Osteoblast (primary cell): Measurements from ENCODE around the gene IL17RC. TPM values are rescaled to one million over a fixed set of nuclear protein-coding genes. Genes with fewer than 3 reads are reported as not detected.

Experiments used
- DNase-seq: peaks from one replicate; pipeline ENCODE4 v3.0.0; 2011; ENCODE audit warnings: low spot score, mixed read lengths; ENCODE audit not compliant: insufficient read length; ENCODE audit errors: missing footprints
- H2AFZ ChIP-seq: 2 replicates; pipeline ENCODE4 v1.6.0; 2011; ENCODE audit warnings: mild to moderate bottlenecking, low read length
- H3K27ac ChIP-seq: 2 replicates; pipeline ENCODE4 v1.5.1; 2011; ENCODE audit warnings: mild to moderate bottlenecking, low read depth, low read length, moderate library complexity
- H3K27me3 ChIP-seq: 2 replicates; pipeline ENCODE4 v1.6.0; 2012; ENCODE audit warnings: mild to moderate bottlenecking, control low read depth, inconsistent platforms, low read length, moderate library complexity; ENCODE audit not compliant: insufficient read depth
- H3K36me3 ChIP-seq: 2 replicates; pipeline ENCODE4 v1.5.1; 2011; ENCODE audit warnings: mild to moderate bottlenecking, low read length, control low read depth, moderate library complexity; ENCODE audit not compliant: insufficient read depth
- H3K4me1 ChIP-seq: 2 replicates; pipeline ENCODE4 v1.5.1; 2011; ENCODE audit warnings: mild to moderate bottlenecking, low read length, control low read depth, moderate library complexity; ENCODE audit not compliant: insufficient read depth
- H3K4me2 ChIP-seq: 2 replicates; pipeline ENCODE4 v1.6.0; 2011; ENCODE audit warnings: mild to moderate bottlenecking, low read length; ENCODE audit not compliant: insufficient read depth
- H3K4me3 ChIP-seq: fragments of 200-600 bp; sonication (generic); 3 replicates; pipeline ENCODE4 v1.5.1; 2012; ENCODE audit warnings: mild to moderate bottlenecking, low read length, inconsistent platforms; ENCODE audit not compliant: insufficient read depth
- H3K79me2 ChIP-seq: 2 replicates; pipeline ENCODE4 v1.6.0; 2012; ENCODE audit warnings: mild to moderate bottlenecking, low read length, control low read depth, inconsistent platforms; ENCODE audit not compliant: insufficient read depth
- H3K9me3 ChIP-seq: 2 replicates; pipeline ENCODE4 v1.5.1; 2011; ENCODE audit warnings: low read depth, low read length, control low read depth
- H4K20me1 ChIP-seq: 2 replicates; pipeline ENCODE4 v1.6.0; 2012; ENCODE audit warnings: mild to moderate bottlenecking, low read length, control low read depth; ENCODE audit not compliant: insufficient read depth
- total RNA-seq: library from RNA; depleted of rRNA; stranded (reverse); fragments of >200 nt; gene quantifications from 2 replicates; pipeline ENCODE4 v1.2.3, GENCODE V29; 2012
- TF ChIP-seq, protein P1 (sequence below): IDR thresholded peaks from 2 replicates; pipeline ENCODE4 v1.5.1; 2011; ENCODE audit warnings: mild to moderate bottlenecking, low read depth, low read length, moderate library complexity; ENCODE audit errors: extremely low read depth

The IL17RC gene
- total RNA-seq, 1 donor: 47.0 TPM

DNA sequence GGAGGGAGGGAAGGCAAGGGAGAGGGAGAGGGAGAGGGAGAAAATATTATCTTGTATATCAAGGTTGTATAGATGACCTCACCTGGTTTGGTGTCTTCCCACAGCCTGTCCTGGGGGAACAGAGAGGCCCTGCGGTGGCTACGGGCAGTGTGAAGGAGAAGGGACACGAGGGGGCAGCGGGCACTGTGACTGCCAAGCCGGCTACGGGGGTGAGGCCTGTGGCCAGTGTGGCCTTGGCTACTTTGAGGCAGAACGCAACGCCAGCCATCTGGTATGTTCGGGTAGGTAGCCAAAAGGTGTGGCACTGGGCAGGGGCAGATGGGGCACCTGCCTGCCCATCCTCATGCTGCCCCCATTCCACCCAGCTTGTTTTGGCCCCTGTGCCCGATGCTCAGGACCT, 23.8 kb downstream of the IL17RC start:
- DNase-seq: no peak
- TF ChIP-seq, protein P1, sequence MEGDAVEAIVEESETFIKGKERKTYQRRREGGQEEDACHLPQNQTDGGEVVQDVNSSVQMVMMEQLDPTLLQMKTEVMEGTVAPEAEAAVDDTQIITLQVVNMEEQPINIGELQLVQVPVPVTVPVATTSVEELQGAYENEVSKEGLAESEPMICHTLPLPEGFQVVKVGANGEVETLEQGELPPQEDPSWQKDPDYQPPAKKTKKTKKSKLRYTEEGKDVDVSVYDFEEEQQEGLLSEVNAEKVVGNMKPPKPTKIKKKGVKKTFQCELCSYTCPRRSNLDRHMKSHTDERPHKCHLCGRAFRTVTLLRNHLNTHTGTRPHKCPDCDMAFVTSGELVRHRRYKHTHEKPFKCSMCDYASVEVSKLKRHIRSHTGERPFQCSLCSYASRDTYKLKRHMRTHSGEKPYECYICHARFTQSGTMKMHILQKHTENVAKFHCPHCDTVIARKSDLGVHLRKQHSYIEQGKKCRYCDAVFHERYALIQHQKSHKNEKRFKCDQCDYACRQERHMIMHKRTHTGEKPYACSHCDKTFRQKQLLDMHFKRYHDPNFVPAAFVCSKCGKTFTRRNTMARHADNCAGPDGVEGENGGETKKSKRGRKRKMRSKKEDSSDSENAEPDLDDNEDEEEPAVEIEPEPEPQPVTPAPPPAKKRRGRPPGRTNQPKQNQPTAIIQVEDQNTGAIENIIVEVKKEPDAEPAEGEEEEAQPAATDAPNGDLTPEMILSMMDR: no peak
- no peaks in the 10 kb centered on the region for H3K9me3 ChIP-seq
- no peak overlapping the region for H3K4me3 ChIP-seq
- peaks cover 13% of the 10 kb centered on the region for H3K36me3 ChIP-seq
- H2AFZ ChIP-seq: no peak overlapping the region
- no peak overlapping the region for H3K27ac ChIP-seq
- no peak overlapping the region for H3K4me2 ChIP-seq
- no peaks in the 10 kb centered on the region for H3K79me2 ChIP-seq
- no peaks in the 10 kb centered on the region for H3K4me1 ChIP-seq
- no peaks in the 10 kb centered on the region for H3K27me3 ChIP-seq
- H4K20me1 ChIP-seq: no peaks in the 10 kb centered on the region

DNA sequence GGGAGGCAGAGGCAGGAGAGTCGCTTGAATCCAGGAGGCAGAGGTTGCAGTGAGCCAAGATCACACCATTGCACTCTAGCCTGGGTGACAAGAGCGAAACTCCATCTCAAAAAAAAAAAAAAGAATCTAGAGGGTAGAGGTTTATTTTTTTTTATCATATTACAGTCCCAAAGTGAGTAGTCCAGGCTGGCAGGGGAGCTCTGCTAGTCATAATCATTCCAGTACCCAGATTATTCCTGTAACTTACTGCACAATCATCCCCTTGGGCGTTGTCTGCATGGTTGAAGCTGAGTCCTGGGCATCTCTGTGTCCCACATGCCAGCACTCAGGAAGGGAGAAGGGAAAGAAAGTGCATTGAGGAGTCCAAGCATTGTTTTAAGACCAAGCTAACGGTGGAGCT, 25.3 kb downstream of the IL17RC start:
- Histone ChIP-seq H3K4me1 (peaks cover 7% of the 10 kb centered on the region), H3K9me3 (no peaks in the 10 kb centered on the region), H3K4me3 (no peak overlapping the region), H3K27ac (no peak overlapping the region), H3K36me3 (peaks cover 11% of the 10 kb centered on the region), H3K79me2 (no peaks in the 10 kb centered on the region), H3K27me3 (no peaks in the 10 kb centered on the region), H2AFZ (no peak overlapping the region), H4K20me1 (no peaks in the 10 kb centered on the region), H3K4me2 (no peak overlapping the region)
- TF ChIP-seq, protein P1: no peak
- no peak for DNase-seq

DNA sequence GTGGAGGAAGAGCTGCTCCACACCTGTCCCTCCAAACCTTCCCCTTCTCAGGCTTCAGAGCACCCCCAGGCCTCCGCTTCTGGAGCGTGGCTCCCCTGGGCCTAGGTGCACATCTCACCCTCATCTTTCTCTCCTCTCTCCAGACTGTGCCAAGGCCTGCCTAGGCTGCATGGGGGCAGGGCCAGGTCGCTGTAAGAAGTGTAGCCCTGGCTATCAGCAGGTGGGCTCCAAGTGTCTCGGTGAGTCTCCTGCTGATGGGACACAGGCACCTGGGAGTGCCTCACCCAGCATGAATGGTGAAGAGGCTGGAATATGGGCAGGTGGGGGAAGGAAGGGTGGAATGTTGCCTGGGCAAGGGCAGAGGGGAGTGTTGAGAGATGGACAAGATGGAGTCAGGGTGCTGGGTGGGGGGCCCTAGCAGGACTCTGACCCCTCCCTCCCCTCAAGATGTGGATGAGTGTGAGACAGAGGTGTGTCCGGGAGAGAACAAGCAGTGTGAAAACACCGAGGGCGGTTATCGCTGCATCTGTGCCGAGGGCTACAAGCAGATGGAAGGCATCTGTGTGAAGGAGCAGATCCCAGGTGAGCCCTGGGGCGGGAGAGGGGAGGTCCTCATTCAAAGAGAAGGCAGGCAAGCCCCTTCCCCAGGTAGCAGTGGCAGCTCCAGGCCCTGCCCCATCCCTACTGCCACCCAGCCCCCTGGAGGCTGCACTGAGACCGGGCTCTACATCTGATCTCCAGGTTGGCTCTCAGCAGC, 26.2 kb downstream of the IL17RC start:
- Histone ChIP-seq H3K27me3 (no peaks in the 10 kb centered on the region), H4K20me1 (no peaks in the 10 kb centered on the region), H3K9me3 (no peaks in the 10 kb centered on the region), H3K4me2 (no peak overlapping the region), H3K36me3 (peaks cover 4% of the 10 kb centered on the region), H3K4me3 (no peak overlapping the region), H3K27ac (no peak overlapping the region), H3K4me1 (peaks cover 14% of the 10 kb centered on the region), H3K79me2 (no peaks in the 10 kb centered on the region), H2AFZ (no peak overlapping the region)
- no peak for DNase-seq
- TF ChIP-seq, protein P1: no peak

DNA sequence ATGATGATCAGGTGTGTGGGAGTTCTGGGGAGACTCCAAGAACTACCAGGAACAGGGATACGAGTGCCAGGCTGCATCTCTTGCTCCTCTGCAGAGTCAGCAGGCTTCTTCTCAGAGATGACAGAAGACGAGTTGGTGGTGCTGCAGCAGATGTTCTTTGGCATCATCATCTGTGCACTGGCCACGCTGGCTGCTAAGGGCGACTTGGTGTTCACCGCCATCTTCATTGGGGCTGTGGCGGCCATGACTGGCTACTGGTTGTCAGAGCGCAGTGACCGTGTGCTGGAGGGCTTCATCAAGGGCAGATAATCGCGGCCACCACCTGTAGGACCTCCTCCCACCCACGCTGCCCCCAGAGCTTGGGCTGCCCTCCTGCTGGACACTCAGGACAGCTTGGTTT, 27.4 kb downstream of the IL17RC start:
- Histone ChIP-seq H3K4me3 (no peak overlapping the region), H2AFZ (no peak overlapping the region), H3K27ac (no peak overlapping the region), H3K79me2 (no peaks in the 10 kb centered on the region), H3K4me2 (no peak overlapping the region), H3K4me1 (peaks cover 15% of the 10 kb centered on the region), H3K9me3 (no peaks in the 10 kb centered on the region), H3K36me3 (peaks cover 4% of the 10 kb centered on the region), H3K27me3 (no peaks in the 10 kb centered on the region), H4K20me1 (no peaks in the 10 kb centered on the region)
- TF ChIP-seq, protein P1: no peak
- DNase-seq: no peak
